HG03025 (cell line): ENCODE measurements around the gene KATNAL2.
"Not testable (repeated sequence)": the region's sequence is repeated elsewhere in the genome, so short reads cannot be mapped to it uniquely, and the experiment has no call there.

ENCODE experiments used
- ATAC-seq: cut with Tn5 transposase; IDR thresholded peaks from one replicate; pipeline ENCODE4 v1.9.1; 2021; ENCODE audit warnings: mild to moderate bottlenecking, moderate library complexity; ENCODE audit not compliant: unreplicated experiment, low FRiP score

Gene KATNAL2

GRCh38 chr18:47030887-47031286 is 113.5 kb downstream of the KATNAL2 start:
- not testable (repeated sequence) for ATAC-seq

- ATAC-seq = no peak
Observed at GRCh38 chr18:47032945-47033344, 115.5 kb downstream of the KATNAL2 start.

GRCh38 chr18:47034591-47034990 is 117.2 kb downstream of the KATNAL2 start:
- ATAC-seq = not testable (repeated sequence)

GRCh38 chr18:47035156-47035671 is 117.8 kb downstream of the KATNAL2 start, which contains the start of gene ELOA2:
TSS of gene ELOA2 (minus strand) at chr18:47035621. CDS start at chr18:47035264, 357 bp downstream.
- no peak for ATAC-seq

GRCh38 chr18:47036298-47036874 is 119.0 kb downstream of the KATNAL2 start:
- ATAC-seq = no peak

- ATAC-seq = no peak
Observed at GRCh38 chr18:47036927-47037578, 119.7 kb downstream of the KATNAL2 start.

GRCh38 chr18:47040982-47041381 is 123.6 kb downstream of the KATNAL2 start:
- no peak for ATAC-seq

GRCh38 chr18:47050468-47050867 is 133.1 kb downstream of the KATNAL2 start:
- ATAC-seq = no peak

GRCh38 chr18:47054369-47054768 is 137.0 kb downstream of the KATNAL2 start:
- no peak for ATAC-seq

GRCh38 chr18:47062471-47062870 is 145.1 kb downstream of the KATNAL2 start:
- ATAC-seq = no peak

GRCh38 chr18:47063096-47063495 is 145.7 kb downstream of the KATNAL2 start:
- no peak for ATAC-seq

- ATAC-seq = no peak
Observed at GRCh38 chr18:47067648-47068047, 150.2 kb downstream of the KATNAL2 start.

- ATAC-seq = no peak
Observed at GRCh38 chr18:47075098-47075883, 157.9 kb downstream of the KATNAL2 start.

- no peak for ATAC-seq
Observed at GRCh38 chr18:47077111-47077510, 159.7 kb downstream of the KATNAL2 start.

- no peak for ATAC-seq
Observed at GRCh38 chr18:47080872-47081271, 163.5 kb downstream of the KATNAL2 start.

GRCh38 chr18:47081578-47081977 is 164.2 kb downstream of the KATNAL2 start:
- no peak for ATAC-seq

GRCh38 chr18:47087676-47088075 is 170.3 kb downstream of the KATNAL2 start:
- ATAC-seq = no peak

- no peak for ATAC-seq
Observed at GRCh38 chr18:47095810-47096209, 178.4 kb downstream of the KATNAL2 start.

- ATAC-seq = no peak
Observed at GRCh38 chr18:47100212-47100831, 182.9 kb downstream of the KATNAL2 start.

GRCh38 chr18:47108373-47108772 is 191.0 kb downstream of the KATNAL2 start:
- no peak for ATAC-seq

GRCh38 chr18:47108998-47109405 is 191.6 kb downstream of the KATNAL2 start:
- ATAC-seq = no peak
